Activated T-helper 1 cell treated with anti-CD3 and anti-CD28 coated beads, Interleukin-12 subunit alpha, Interleukin-12 subunit beta, Interleukin-2, Interleukin-4 antibody, amounts not matched to agents 30 ng/mL and 10 ng/mL and 1 ng/mL, durations not matched to agents 14 hours and 24 hours and 36 hours (primary cell): ENCODE data around the gene CYB5R3. TPM values are rescaled to one million over a fixed set of nuclear protein-coding genes. Genes with fewer than 3 reads are reported as not detected.
"Not testable (repeated sequence)": the region's sequence is repeated elsewhere in the genome, so short reads cannot be mapped to it uniquely, and the experiment has no call there.

Experiments used
- DNase-seq: peaks from one replicate; pipeline ENCODE4 v3.0.0; 2021; ENCODE audit warnings: low spot score
- H3K27ac Mint-ChIP-seq: one replicate; pipeline ENCODE4 v1.8.0; 2021; ENCODE audit warnings: mild to moderate bottlenecking, mixed read lengths
- H3K27me3 Mint-ChIP-seq: one replicate; pipeline ENCODE4 v1.8.0; 2022; ENCODE audit warnings: mild to moderate bottlenecking, moderate library complexity, mixed read lengths; ENCODE audit not compliant: insufficient read depth
- H3K36me3 Mint-ChIP-seq: one replicate; pipeline ENCODE4 v1.8.0; 2021; ENCODE audit warnings: low read depth, mixed read lengths
- H3K4me1 Mint-ChIP-seq: one replicate; pipeline ENCODE4 v1.8.0; 2021; ENCODE audit warnings: low read depth, mixed read lengths
- H3K4me3 Mint-ChIP-seq: one replicate; pipeline ENCODE4 v1.8.0; 2021; ENCODE audit warnings: mild to moderate bottlenecking, moderate library complexity, mixed read lengths
- H3K9me3 Mint-ChIP-seq: one replicate; pipeline ENCODE4 v1.8.0; 2021; ENCODE audit warnings: mixed read lengths
- intact Hi-C: fragments of 100-400 bp; cut with micrococcal nuclease; formaldehyde crosslinking; loops from one replicate; pipeline ENCODE4 v1.15.1; 2024
- total RNA-seq: library from RNA; stranded (reverse); gene quantifications from 2 replicates; pipeline ENCODE4 v1.2.3, GENCODE V29; 2022

Gene CYB5R3
- total RNA-seq, 1 donor from 2014 or later = 75.1 TPM

GRCh38 chr22:42571068-42571467, 78.1 kb downstream of the CYB5R3 start:
- intact Hi-C loops, H3K4me3 Mint-ChIP-seq, DNase-seq, H3K9me3 Mint-ChIP-seq, H3K27ac Mint-ChIP-seq, H3K4me1 Mint-ChIP-seq, H3K27me3 Mint-ChIP-seq: not testable (repeated sequence)
- H3K36me3 Mint-ChIP-seq = peaks cover 16% of the 10 kb centered on the region

- H3K27ac Mint-ChIP-seq, DNase-seq, H3K9me3 Mint-ChIP-seq, H3K27me3 Mint-ChIP-seq, intact Hi-C loops, H3K4me1 Mint-ChIP-seq, H3K4me3 Mint-ChIP-seq: not testable (repeated sequence)
- peaks cover 16% of the 10 kb centered on the region for H3K36me3 Mint-ChIP-seq
Observed at GRCh38 chr22:42570580-42570979, 78.6 kb downstream of the CYB5R3 start.

GRCh38 chr22:42567950-42568349, 81.2 kb downstream of the CYB5R3 start:
- H3K27me3 Mint-ChIP-seq, H3K27ac Mint-ChIP-seq, intact Hi-C loops, DNase-seq, H3K4me3 Mint-ChIP-seq, H3K4me1 Mint-ChIP-seq, H3K9me3 Mint-ChIP-seq: not testable (repeated sequence)
- peaks cover 14% of the 10 kb centered on the region for H3K36me3 Mint-ChIP-seq

Other genes starting within 250 kb of the CYB5R3 start
- gene NFAM1, start 217.0 kb downstream of the CYB5R3 start, total RNA-seq = 0.12 and 0.88 TPM in 2 replicates
- 131 and 144 TPM in 2 replicates for gene RRP7A, start 129.6 kb downstream of the CYB5R3 start, total RNA-seq
- gene SERHL2, start 95.4 kb downstream of the CYB5R3 start, total RNA-seq = 1.4 and 2.1 TPM in 2 replicates
- 77.9 and 87.2 TPM in 2 replicates for gene POLDIP3, start 34.5 kb downstream of the CYB5R3 start, total RNA-seq
- gene ATP5MGL, start 8.8 kb downstream of the CYB5R3 start, total RNA-seq = 0.49 TPM in 1 of 2 replicates, not detected in the other
- not detected in 2 replicates for gene A4GALT, start 71.5 kb upstream of the CYB5R3 start, total RNA-seq
- 38.0 and 42.3 TPM in 2 replicates for gene ARFGAP3, start 207.9 kb upstream of the CYB5R3 start, total RNA-seq